HEK293 (cell line): ENCODE results near the gene ANKRD44.

Source experiments
- CTCF ChIA-PET: fragments of 350-600 bp; formaldehyde crosslinking; extraction: SDS; loops from one replicate; lab custom pipeline; 2021; ENCODE audit warnings: antibody characterized with exemption; lab: Yijun Ruan, JAX
- POLR2A ChIA-PET: fragments of 300-600 bp; formaldehyde crosslinking; extraction: SDS; loops from one replicate; lab custom pipeline; 2020; ENCODE audit warnings: antibody characterized with exemption, inconsistent platforms; lab: Yijun Ruan, JAX
- H3K27ac ChIP-seq: fragments of 200-500 bp; sonication (Bioruptor generic); 2 replicates; pipeline ENCODE4 v1.5.1; 2014; ENCODE audit warnings: low read depth, low read length, control low read depth, inconsistent platforms; ENCODE audit errors: extremely low read depth
- H3K36me3 ChIP-seq, 2 experiments: fragments of 200-500 bp in 1 of 2; sonication (Bioruptor generic) in 1 of 2; 1 replicate in 1 of 2; 2 replicates in 1 of 2; pipeline ENCODE4 v1.5.1; 2014 to 2017; ENCODE audit warnings: inconsistent platforms in 2 of 2, low read length in 2 of 2; ENCODE audit not compliant: control insufficient read depth in 2 of 2, insufficient read depth in 1 of 2
- H3K4me1 ChIP-seq: fragments of 200-500 bp; sonication (Bioruptor generic); 2 replicates; pipeline ENCODE4 v1.5.1; 2014; ENCODE audit warnings: mild to moderate bottlenecking, low read length, inconsistent platforms; ENCODE audit not compliant: control insufficient read depth, insufficient read depth
- H3K4me3 ChIP-seq: 2 replicates; pipeline ENCODE4 v1.5.1; 2011; ENCODE audit warnings: low read depth, mild to moderate bottlenecking, control low read depth, low read length, moderate library complexity
- H3K9me3 ChIP-seq: fragments of 200-500 bp; sonication (Bioruptor generic); 2 replicates; pipeline ENCODE4 v1.5.1; 2014; ENCODE audit warnings: low read depth, low read length, inconsistent platforms; ENCODE audit not compliant: control insufficient read depth, insufficient read depth
- EGR2 ChIP-seq: fragments of 450-650 bp; formaldehyde crosslinking; IDR thresholded peaks from 2 replicates; pipeline ENCODE4 v1.5.1; 2016; ENCODE audit warnings: low read depth, missing biosample characterization, missing genetic modification characterization
- GLI2 ChIP-seq: fragments of 450-650 bp; formaldehyde crosslinking; IDR thresholded peaks from 2 replicates; pipeline ENCODE4; 2017; ENCODE audit warnings: missing biosample characterization, missing genetic modification characterization, low read depth, borderline replicate concordance
- KLF10 ChIP-seq: fragments of 450-650 bp; IDR thresholded peaks from 2 replicates; pipeline ENCODE4 v1.5.1; 2018; ENCODE audit warnings: missing biosample characterization, mild to moderate bottlenecking, missing genetic modification characterization
- KLF7 ChIP-seq: fragments of 450-650 bp; formaldehyde crosslinking; IDR thresholded peaks from 2 replicates; pipeline ENCODE4 v1.5.1; 2016; ENCODE audit warnings: missing biosample characterization, missing genetic modification characterization, borderline replicate concordance
- RBAK ChIP-seq: fragments of 450-650 bp; formaldehyde crosslinking; IDR thresholded peaks from 2 replicates; pipeline ENCODE4 v1.5.1; 2016; ENCODE audit warnings: missing biosample characterization, missing genetic modification characterization
- SP7 ChIP-seq: fragments of 450-650 bp; formaldehyde crosslinking; IDR thresholded peaks from 2 replicates; pipeline ENCODE4 v1.5.1; 2016; ENCODE audit warnings: missing biosample characterization, missing genetic modification characterization
- ZBTB7A ChIP-seq: fragments of 450-650 bp; formaldehyde crosslinking; IDR thresholded peaks from 2 replicates; pipeline ENCODE4 v1.5.1; 2016; ENCODE audit warnings: low read depth, missing biosample characterization, missing genetic modification characterization
- ZFHX2 ChIP-seq: fragments of 450-650 bp; formaldehyde crosslinking; conservative IDR thresholded peaks from 2 replicates; pipeline ENCODE4 v1.5.1; 2016; ENCODE audit warnings: missing biosample characterization, missing genetic modification characterization
- ZNF146 ChIP-seq: fragments of 450-650 bp; formaldehyde crosslinking; IDR thresholded peaks from 2 replicates; pipeline ENCODE4 v1.5.1; 2016; ENCODE audit warnings: missing biosample characterization, missing genetic modification characterization
- ZNF16 ChIP-seq: fragments of 450-650 bp; formaldehyde crosslinking; IDR thresholded peaks from 2 replicates; pipeline ENCODE4 v1.5.1; 2016; ENCODE audit warnings: low read depth, missing biosample characterization, missing genetic modification characterization
- ZNF2 ChIP-seq: fragments of 450-650 bp; formaldehyde crosslinking; IDR thresholded peaks from 2 replicates; pipeline ENCODE4 v1.5.1; 2016; ENCODE audit warnings: missing biosample characterization, missing genetic modification characterization
- ZNF350 ChIP-seq: fragments of 450-650 bp; formaldehyde crosslinking; IDR thresholded peaks from 2 replicates; pipeline ENCODE4 v1.5.0; 2017; ENCODE audit warnings: missing biosample characterization, mild to moderate bottlenecking, missing genetic modification characterization
- ZNF510 ChIP-seq: fragments of 450-650 bp; formaldehyde crosslinking; IDR thresholded peaks from 2 replicates; pipeline ENCODE4 v1.5.1; 2018; ENCODE audit warnings: mild to moderate bottlenecking, missing genetic modification characterization, missing biosample characterization; ENCODE audit not compliant: insufficient replicate concordance
- ZNF530 ChIP-seq: fragments of 450-650 bp; formaldehyde crosslinking; IDR thresholded peaks from 2 replicates; pipeline ENCODE4 v1.5.1; 2016; ENCODE audit warnings: low read depth, missing biosample characterization, missing genetic modification characterization
- ZNF561 ChIP-seq: fragments of 450-650 bp; IDR thresholded peaks from 2 replicates; pipeline ENCODE4 v1.5.1; 2018; ENCODE audit warnings: missing biosample characterization, missing genetic modification characterization, borderline replicate concordance
- ZNF654 ChIP-seq: fragments of 450-650 bp; formaldehyde crosslinking; IDR thresholded peaks from 2 replicates; pipeline ENCODE4 v1.5.1; 2016; ENCODE audit warnings: low read depth, missing biosample characterization, missing genetic modification characterization
- ZNF791 ChIP-seq: fragments of 450-650 bp; formaldehyde crosslinking; IDR thresholded peaks from 2 replicates; pipeline ENCODE4 v1.5.1; 2016; ENCODE audit warnings: missing biosample characterization, missing genetic modification characterization
- TF ChIP-seq, protein P1 (sequence below): fragments of 450-650 bp; formaldehyde crosslinking; IDR thresholded peaks from 2 replicates; pipeline ENCODE4 v1.5.1; 2017; ENCODE audit warnings: missing biosample characterization, missing genetic modification characterization

Gene ANKRD44

DNA sequence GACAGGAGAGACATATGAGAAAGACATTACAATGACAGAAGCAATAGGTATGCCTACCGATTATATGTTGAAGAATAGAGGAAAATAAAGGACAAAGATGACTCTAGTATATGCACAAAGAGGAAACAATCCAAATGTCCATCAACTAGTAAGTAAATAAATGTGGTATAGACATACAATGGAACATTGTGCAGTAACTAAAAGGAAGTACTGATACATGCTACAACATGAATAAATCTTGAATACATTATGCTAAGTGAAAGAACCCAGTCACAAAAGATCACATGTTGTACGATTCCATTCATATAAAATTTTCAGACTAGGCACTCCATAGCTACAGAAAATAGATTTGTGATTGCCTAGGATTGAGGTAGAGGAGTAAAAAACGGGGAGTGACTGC, 355.5 kb downstream of the ANKRD44 start:
- H3K4me1 ChIP-seq = no peaks in the 10 kb centered on the region
- ChIA-PET CTCF (interaction anchor here (0.6 kb wide), 1 partner anchor 189 kb away, joined by 3 read pairs; no protein-coding TSS in a partner anchor), POLR2A (no interaction called here)
- TF ChIP-seq ZNF510 = peak; percentile 86
- TF ChIP-seq, protein P1, sequence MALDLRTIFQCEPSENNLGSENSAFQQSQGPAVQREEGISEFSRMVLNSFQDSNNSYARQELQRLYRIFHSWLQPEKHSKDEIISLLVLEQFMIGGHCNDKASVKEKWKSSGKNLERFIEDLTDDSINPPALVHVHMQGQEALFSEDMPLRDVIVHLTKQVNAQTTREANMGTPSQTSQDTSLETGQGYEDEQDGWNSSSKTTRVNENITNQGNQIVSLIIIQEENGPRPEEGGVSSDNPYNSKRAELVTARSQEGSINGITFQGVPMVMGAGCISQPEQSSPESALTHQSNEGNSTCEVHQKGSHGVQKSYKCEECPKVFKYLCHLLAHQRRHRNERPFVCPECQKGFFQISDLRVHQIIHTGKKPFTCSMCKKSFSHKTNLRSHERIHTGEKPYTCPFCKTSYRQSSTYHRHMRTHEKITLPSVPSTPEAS = no peak
- H3K27ac ChIP-seq = no peak overlapping the region
- H3K9me3 ChIP-seq = no peaks in the 10 kb centered on the region
- no peak overlapping the region for H3K4me3 ChIP-seq
- H3K36me3 ChIP-seq = no peaks in the 10 kb centered on the region

DNA sequence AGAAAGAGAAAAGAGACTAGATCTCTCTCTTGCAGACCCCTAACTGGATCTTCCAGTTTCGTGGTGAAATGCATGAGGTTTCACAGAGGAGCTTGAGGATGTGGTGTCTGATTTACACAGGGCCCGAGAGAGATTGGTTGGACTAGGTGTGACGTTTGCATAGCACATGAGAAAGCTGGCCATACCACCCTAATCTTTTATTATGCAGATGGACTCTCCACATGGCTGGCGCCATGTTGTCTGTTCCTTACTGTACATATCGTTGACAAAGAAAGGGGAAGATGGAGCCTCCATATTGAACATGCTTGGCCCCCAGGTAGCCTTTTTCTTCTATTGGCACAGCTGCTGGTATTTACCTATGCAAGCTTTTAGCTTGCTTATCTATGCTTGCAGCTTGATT, 356.6 kb downstream of the ANKRD44 start:
- Histone ChIP-seq H3K27ac (no peak overlapping the region), H3K4me3 (no peak overlapping the region), H3K4me1 (no peaks in the 10 kb centered on the region), H3K9me3 (no peaks in the 10 kb centered on the region), H3K36me3 (no peaks in the 10 kb centered on the region)
- ChIA-PET CTCF (no interaction called here), POLR2A (no interaction called here)
- TF ChIP-seq ZNF16 (no peak), ZNF530 (no peak), ZNF146 (no peak), KLF10 (tag by site-specific recombination) (no peak)

DNA sequence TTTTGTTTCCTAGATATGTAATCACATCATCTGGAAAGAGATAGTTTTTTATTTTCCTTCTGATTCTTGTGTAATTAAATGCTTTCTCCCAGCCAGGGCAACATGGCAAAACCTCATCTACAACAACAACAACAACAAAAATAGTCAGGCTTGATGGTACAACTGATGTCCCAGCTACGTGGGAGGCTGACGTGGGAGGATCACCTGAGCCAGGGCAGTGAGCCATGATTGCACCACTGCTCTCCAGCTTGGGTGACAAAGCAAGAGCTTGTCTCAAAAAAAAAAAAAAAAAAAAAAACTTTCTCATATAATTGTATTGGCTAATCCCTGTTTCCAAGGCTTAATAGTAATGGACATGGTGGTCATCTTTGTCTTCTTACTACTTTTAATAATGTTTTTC, 357.6 kb downstream of the ANKRD44 start:
- Histone ChIP-seq H3K9me3 (no peaks in the 10 kb centered on the region), H3K27ac (no peak overlapping the region), H3K4me1 (no peaks in the 10 kb centered on the region), H3K36me3 (no peaks in the 10 kb centered on the region), H3K4me3 (no peak overlapping the region)
- ChIA-PET CTCF (interaction anchor here (0.6 kb wide), 2 partner anchors 217 to 1561 kb away, joined by 4 read pairs; no protein-coding TSS in a partner anchor), POLR2A (no interaction called here)
- TF ChIP-seq ZFHX2 (tag by site-specific recombination) = peak; percentile 35; the same call in 1 of the 2 replicates
- no peak for TF ChIP-seq ZNF791 (tag by site-specific recombination)
- no peak for TF ChIP-seq RBAK (tag by site-specific recombination)
- TF ChIP-seq ZNF350 (tag by site-specific recombination) = no peak
- TF ChIP-seq EGR2 = 0 out of 2 replicates have a peak, but pooled peaks have one; percentile 8
- TF ChIP-seq KLF7 (tag by site-specific recombination) = no peak
- TF ChIP-seq ZNF2 (tag by site-specific recombination) = no peak

DNA sequence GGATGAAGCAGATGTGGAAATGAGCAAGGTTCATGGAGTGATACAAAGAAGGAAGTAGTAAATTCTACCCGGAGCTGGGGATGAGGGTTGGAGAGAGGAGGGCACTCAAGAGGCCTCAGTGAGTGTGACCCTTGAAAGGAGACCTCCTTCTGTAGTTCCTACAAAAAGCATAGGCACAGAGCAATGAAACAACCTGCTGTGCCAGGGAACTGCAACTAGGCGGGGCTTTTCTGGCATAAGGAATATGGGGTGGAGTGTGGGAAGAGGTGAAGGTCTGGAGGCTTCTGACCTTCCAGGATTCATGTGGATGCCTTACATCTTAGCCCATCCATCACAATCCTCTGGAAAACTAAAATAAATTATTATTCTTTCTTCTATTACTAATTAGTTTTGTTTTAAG, 358.6 kb downstream of the ANKRD44 start:
- H3K4me1 ChIP-seq = no peaks in the 10 kb centered on the region
- H3K36me3 ChIP-seq = no peaks in the 10 kb centered on the region
- no peak overlapping the region for H3K4me3 ChIP-seq
- no peak overlapping the region for H3K27ac ChIP-seq
- no peak for TF ChIP-seq SP7 (tag by site-specific recombination)
- TF ChIP-seq ZBTB7A (tag by site-specific recombination) = no peak
- TF ChIP-seq GLI2 = no peak
- TF ChIP-seq ZNF654 = no peak
- no peak for TF ChIP-seq ZNF561 (tag by site-specific recombination)
- CTCF ChIA-PET = interaction anchor here (0.5 kb wide), 1 partner anchor 809 kb away, joined by 4 read pairs; no protein-coding TSS in a partner anchor
- H3K9me3 ChIP-seq = no peaks in the 10 kb centered on the region
- POLR2A ChIA-PET = no interaction called here
